Glutamatergic neuron (in vitro differentiated cells): ENCODE measurements around the gene TRPC4AP. TPM values are rescaled to one million over a fixed set of nuclear protein-coding genes. Genes with fewer than 3 reads are reported as not detected.

ENCODE experiments used
- DNase-seq: peaks from one replicate; pipeline ENCODE4 v3.0.0; 2022
- H3K27ac Mint-ChIP-seq: one replicate; pipeline ENCODE4 v1.8.0; 2020; ENCODE audit warnings: mild to moderate bottlenecking, mixed read lengths, inconsistent platforms; ENCODE audit not compliant: unreplicated experiment
- H3K27me3 Mint-ChIP-seq: one replicate; pipeline ENCODE4 v1.8.0; 2020; ENCODE audit warnings: mild to moderate bottlenecking, moderate library complexity, mixed read lengths, inconsistent platforms; ENCODE audit not compliant: unreplicated experiment
- H3K36me3 Mint-ChIP-seq: one replicate; pipeline ENCODE4 v1.8.0; 2020; ENCODE audit warnings: mild to moderate bottlenecking, mixed read lengths, inconsistent platforms; ENCODE audit not compliant: unreplicated experiment
- H3K4me1 Mint-ChIP-seq: one replicate; pipeline ENCODE4 v1.8.0; 2020; ENCODE audit warnings: mild to moderate bottlenecking, low read depth, mixed read lengths, inconsistent platforms; ENCODE audit not compliant: unreplicated experiment
- H3K4me3 Mint-ChIP-seq: one replicate; pipeline ENCODE4 v1.8.0; 2020; ENCODE audit warnings: mild to moderate bottlenecking, mixed read lengths, inconsistent platforms; ENCODE audit not compliant: unreplicated experiment
- H3K9me3 Mint-ChIP-seq: one replicate; pipeline ENCODE4 v1.8.0; 2020; ENCODE audit warnings: mild to moderate bottlenecking, moderate library complexity, mixed read lengths, inconsistent platforms; ENCODE audit not compliant: unreplicated experiment
- CTCF ChIP-seq: fragments of 200-600 bp; sonication (generic); IDR thresholded peaks from one replicate; pipeline ENCODE4 v1.5.0; 2021; ENCODE audit not compliant: partially characterized antibody, unreplicated experiment
- total RNA-seq: library from RNA; stranded (reverse); fragmentation: NEBNext Ultra II Directional; extraction: Animal tissue kit (Norgen Biotek cat#: 25700); gene quantifications from one replicate; pipeline ENCODE4 v1.2.1, GENCODE V29; 2021; ENCODE audit not compliant: unreplicated experiment

Gene TRPC4AP
- total RNA-seq, 1 donor from 2014 or later: 67.5 TPM

- DNase-seq: no peak
- no peaks in the 10 kb centered on the region for H3K27me3 Mint-ChIP-seq
- no peak overlapping the region for H3K27ac Mint-ChIP-seq
- H3K9me3 Mint-ChIP-seq: no peaks in the 10 kb centered on the region
- peaks cover 10% of the 10 kb centered on the region for H3K4me1 Mint-ChIP-seq
- no peaks in the 10 kb centered on the region for H3K36me3 Mint-ChIP-seq
- TF ChIP-seq CTCF: no peak
- H3K4me3 Mint-ChIP-seq: no peak overlapping the region
These were observed 52.0 kb downstream of the TRPC4AP start for GRCh38 chr20:35040646-35041045.

- Mint-ChIP-seq H3K4me1 (peaks cover 10% of the 10 kb centered on the region), H3K4me3 (no peak overlapping the region), H3K9me3 (no peaks in the 10 kb centered on the region), H3K36me3 (no peaks in the 10 kb centered on the region), H3K27ac (peak overlapping the region; percentile 62), H3K27me3 (no peaks in the 10 kb centered on the region)
- TF ChIP-seq CTCF: no peak
- no peak for DNase-seq
These were observed 52.6 kb downstream of the TRPC4AP start for GRCh38 chr20:35039846-35040489.

GRCh38 chr20:35039146-35039545, 53.5 kb downstream of the TRPC4AP start:
- Mint-ChIP-seq H3K36me3 (peaks cover 3% of the 10 kb centered on the region), H3K4me3 (no peak overlapping the region), H3K27ac (no peak overlapping the region), H3K9me3 (no peaks in the 10 kb centered on the region), H3K4me1 (peaks cover 10% of the 10 kb centered on the region), H3K27me3 (no peaks in the 10 kb centered on the region)
- no peak for TF ChIP-seq CTCF
- DNase-seq: no peak

- H3K9me3 Mint-ChIP-seq: peaks cover 1% of the 10 kb centered on the region
- H3K36me3 Mint-ChIP-seq: peaks cover 4% of the 10 kb centered on the region
- H3K27ac Mint-ChIP-seq: no peak overlapping the region
- no peak overlapping the region for H3K4me3 Mint-ChIP-seq
- no peak for TF ChIP-seq CTCF
- DNase-seq: no peak
- H3K27me3 Mint-ChIP-seq: no peaks in the 10 kb centered on the region
- H3K4me1 Mint-ChIP-seq: peaks cover under 1% of the 10 kb centered on the region
These were observed 58.5 kb downstream of the TRPC4AP start for GRCh38 chr20:35034145-35034544.

GRCh38 chr20:35030136-35030535, 62.5 kb downstream of the TRPC4AP start:
- H3K36me3 Mint-ChIP-seq: peaks cover 4% of the 10 kb centered on the region
- peaks cover 1% of the 10 kb centered on the region for H3K9me3 Mint-ChIP-seq
- H3K4me3 Mint-ChIP-seq: no peak overlapping the region
- no peak for DNase-seq
- no peaks in the 10 kb centered on the region for H3K27me3 Mint-ChIP-seq
- no peak overlapping the region for H3K27ac Mint-ChIP-seq
- no peaks in the 10 kb centered on the region for H3K4me1 Mint-ChIP-seq
- no peak for TF ChIP-seq CTCF
